ENCODE results near the gene DNAJC5. TPM values are rescaled to one million over a fixed set of nuclear protein-coding genes. Genes with fewer than 3 reads are reported as not detected.
"Not testable (repeated sequence)": the region's sequence is repeated elsewhere in the genome, so short reads cannot be mapped to it uniquely, and the experiment has no call there.

DNAJC5 gene
- polyA plus RNA-seq, 3 donors = 25.7 to 29.0 (median 28.7) TPM

- DNase-seq (ENCODE audit: low read depth in 3 of 3, low spot score in 2 of 3) = no peak
Observed at GRCh38 chr20:63900413-63900812, 5.5 kb downstream of the DNAJC5 start.

GRCh38 chr20:63903796-63904561 is 9.1 kb downstream of the DNAJC5 start:
- no peak for DNase-seq (ENCODE audit: low read depth in 3 of 3, low spot score in 2 of 3)

GRCh38 chr20:63908008-63908682 is 13.2 kb downstream of the DNAJC5 start:
- DNase-seq (ENCODE audit: low read depth in 3 of 3, low spot score in 2 of 3) = no peak

- DNase-seq (ENCODE audit: low read depth in 3 of 3, low spot score in 2 of 3) = no peak
Observed at GRCh38 chr20:63911176-63911575, 16.2 kb downstream of the DNAJC5 start.

GRCh38 chr20:63913768-63914167 is 18.8 kb downstream of the DNAJC5 start:
- DNase-seq (ENCODE audit: low read depth in 3 of 3, low spot score in 2 of 3) = no peak

GRCh38 chr20:63915471-63915870 is 20.5 kb downstream of the DNAJC5 start:
- no peak for DNase-seq (ENCODE audit: low read depth in 3 of 3, low spot score in 2 of 3)

GRCh38 chr20:63916371-63916939 is 21.5 kb downstream of the DNAJC5 start:
- not testable (repeated sequence) for DNase-seq (ENCODE audit: low read depth in 3 of 3, low spot score in 2 of 3)

- DNase-seq (ENCODE audit: low read depth in 3 of 3, low spot score in 2 of 3) = no peak
Observed at GRCh38 chr20:63917811-63918210, 22.9 kb downstream of the DNAJC5 start.

GRCh38 chr20:63919130-63919529 is 24.2 kb downstream of the DNAJC5 start:
- DNase-seq (ENCODE audit: low read depth in 3 of 3, low spot score in 2 of 3) = no peak

- DNase-seq (ENCODE audit: low read depth in 3 of 3, low spot score in 2 of 3) = no peak
Observed at GRCh38 chr20:63920226-63920625, 25.3 kb downstream of the DNAJC5 start.

- DNase-seq (ENCODE audit: low read depth in 3 of 3, low spot score in 2 of 3) = no peak
Observed at GRCh38 chr20:63923651-63924050, 28.7 kb downstream of the DNAJC5 start.

- no peak for DNase-seq (ENCODE audit: low read depth in 3 of 3, low spot score in 2 of 3)
Observed at GRCh38 chr20:63924241-63924640, 29.3 kb downstream of the DNAJC5 start.

GRCh38 chr20:63926298-63926697 is 31.4 kb downstream of the DNAJC5 start:
- DNase-seq (ENCODE audit: low read depth in 3 of 3, low spot score in 2 of 3) = no peak

- no peak for DNase-seq (ENCODE audit: low read depth in 3 of 3, low spot score in 2 of 3)
Observed at GRCh38 chr20:63929071-63929470, 34.1 kb downstream of the DNAJC5 start.

GRCh38 chr20:63929473-63929883 is 34.6 kb downstream of the DNAJC5 start:
- DNase-seq (ENCODE audit: low read depth in 3 of 3, low spot score in 2 of 3) = not testable (repeated sequence)

GRCh38 chr20:63930971-63931553 is 36.1 kb downstream of the DNAJC5 start:
- DNase-seq (ENCODE audit: low read depth in 3 of 3, low spot score in 2 of 3) = no peak

GRCh38 chr20:63931735-63932134 is 36.8 kb downstream of the DNAJC5 start:
- no peak for DNase-seq (ENCODE audit: low read depth in 3 of 3, low spot score in 2 of 3)

- no peak for DNase-seq (ENCODE audit: low read depth in 3 of 3, low spot score in 2 of 3)
Observed at GRCh38 chr20:63932606-63933160, 37.8 kb downstream of the DNAJC5 start.

GRCh38 chr20:63933646-63934045 is 38.7 kb downstream of the DNAJC5 start:
- DNase-seq (ENCODE audit: low read depth in 3 of 3, low spot score in 2 of 3) = no peak

- DNase-seq (ENCODE audit: low read depth in 3 of 3, low spot score in 2 of 3) = no peak
Observed at GRCh38 chr20:63934271-63935068, 39.5 kb downstream of the DNAJC5 start.
